OCI-LY1 (cell line): ENCODE data around the gene EML4.

ENCODE experiments used
- CTCF ChIP-seq: fragments of 200-600 bp; sonication (generic), shearing (Covaris generic); IDR thresholded peaks from 2 replicates; pipeline ENCODE4 v1.5.1; 2017; ENCODE audit warnings: mild to moderate bottlenecking, antibody characterized with exemption, low read length, moderate library complexity, mixed read lengths
- EZH2 ChIP-seq: fragments of 200-600 bp; sonication (generic), shearing (Covaris generic); IDR thresholded peaks from 2 replicates; pipeline ENCODE4 v1.8.0; 2017; ENCODE audit warnings: borderline replicate concordance, mixed run types, mild to moderate bottlenecking, antibody characterized with exemption, low read length, moderate library complexity, mixed read lengths

- TF ChIP-seq CTCF = no peak
- TF ChIP-seq EZH2 = no peak
Observed at GRCh38 chr2:42142547-42143184, 26.5 kb upstream of the EML4 start.
